Immature natural killer cell (primary cell): Measurements from ENCODE around the gene LYL1. TPM values are rescaled to one million over a fixed set of nuclear protein-coding genes. Genes with fewer than 3 reads are reported as not detected.

ENCODE experiments used
- DNase-seq, 3 donors: peaks; one replicate each; pipeline ENCODE4 v3.0.0; 2022; ENCODE audit warnings: mixed read lengths in 1 of 3
- H3K27ac Mint-ChIP-seq, 6 donors: one replicate each; pipeline ENCODE4 v1.8.0; 2020; ENCODE audit warnings: mixed read lengths in 6 of 6, mild to moderate bottlenecking in 5 of 6, inconsistent platforms in 4 of 6, moderate library complexity in 3 of 6
- H3K27me3 Mint-ChIP-seq, 3 donors: one replicate each; pipeline ENCODE4 v1.8.0; 2020 to 2021; ENCODE audit warnings: low read depth in 3 of 3, mild to moderate bottlenecking in 3 of 3, mixed read lengths in 3 of 3, moderate library complexity in 3 of 3, inconsistent platforms in 1 of 3
- H3K36me3 Mint-ChIP-seq, 3 donors: one replicate each; pipeline ENCODE4 v1.8.0; 2020; ENCODE audit warnings: mixed read lengths in 3 of 3, inconsistent platforms in 2 of 3, mild to moderate bottlenecking in 2 of 3
- H3K4me1 Mint-ChIP-seq, 2 donors: one replicate each; pipeline ENCODE4 v1.8.0; 2020; ENCODE audit warnings: inconsistent platforms in 2 of 2, mild to moderate bottlenecking in 2 of 2, mixed read lengths in 2 of 2, moderate library complexity in 1 of 2
- H3K4me3 Mint-ChIP-seq, 5 donors: one replicate each; pipeline ENCODE4 v1.8.0; 2020; ENCODE audit warnings: mild to moderate bottlenecking in 5 of 5, mixed read lengths in 5 of 5, inconsistent platforms in 3 of 5, moderate library complexity in 3 of 5
- H3K9me3 Mint-ChIP-seq, 6 donors: one replicate each; pipeline ENCODE4 v1.8.0; 2020; ENCODE audit warnings: mild to moderate bottlenecking in 6 of 6, mixed read lengths in 6 of 6, inconsistent platforms in 4 of 6, moderate library complexity in 3 of 6
- polyA plus RNA-seq, 3 donors: library from polyadenylated mRNA; unstranded; fragments of 300-500 nt; fragmentation: Illumina TruSeq; gene quantifications; one replicate each; pipeline ENCODE4 v1.2.3, GENCODE V29; 2021

The LYL1 gene
- polyA plus RNA-seq, 3 donors from 2014 or later = 1.1 to 2.2 (median 2.1) TPM

DNA sequence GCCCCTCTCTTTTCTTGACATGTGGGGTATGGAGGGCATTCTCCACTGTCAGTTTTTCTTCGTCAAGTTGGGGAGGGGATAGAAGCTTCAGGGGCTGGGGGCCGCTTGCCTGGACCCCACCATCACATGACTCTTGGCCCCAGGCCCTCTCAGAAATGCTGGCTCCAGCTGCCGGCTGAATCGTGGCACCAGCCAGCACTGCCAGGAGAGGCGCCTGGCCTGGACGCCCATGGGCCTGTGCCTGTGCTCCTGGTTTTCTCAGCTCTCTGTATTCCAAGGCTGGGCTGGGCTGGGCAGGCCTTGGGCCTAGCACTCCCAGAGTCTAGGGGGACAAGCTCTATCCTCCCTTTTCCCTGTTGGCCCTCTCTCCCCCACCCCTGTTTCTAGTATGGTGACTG is 38.6 kb downstream of the LYL1 start:
- Mint-ChIP-seq H3K27ac (no peak overlapping the region), H3K27me3 (peaks cover 7 to 10% (median 9%) of the 10 kb centered on the region in 3 donors), H3K4me1 (peaks cover 9 to 13% of the 10 kb centered on the region in 2 donors), H3K9me3 (no peaks in the 10 kb centered on the region), H3K4me3 (no peak overlapping the region), H3K36me3 (no peaks in the 10 kb centered on the region)
- no peak for DNase-seq

GRCh38 chr19:13063461-13064091 is 39.1 kb downstream of the LYL1 start:
- no peak for DNase-seq
- H3K4me3 Mint-ChIP-seq = no peak overlapping the region
- H3K36me3 Mint-ChIP-seq = no peaks in the 10 kb centered on the region
- H3K27me3 Mint-ChIP-seq = peaks cover 7 to 10% (median 10%) of the 10 kb centered on the region in 3 donors
- H3K9me3 Mint-ChIP-seq = no peaks in the 10 kb centered on the region
- H3K4me1 Mint-ChIP-seq = peaks cover 9 to 13% of the 10 kb centered on the region in 2 donors
- H3K27ac Mint-ChIP-seq = peak overlapping the region in 1 of 6 donors; percentile 68

DNA sequence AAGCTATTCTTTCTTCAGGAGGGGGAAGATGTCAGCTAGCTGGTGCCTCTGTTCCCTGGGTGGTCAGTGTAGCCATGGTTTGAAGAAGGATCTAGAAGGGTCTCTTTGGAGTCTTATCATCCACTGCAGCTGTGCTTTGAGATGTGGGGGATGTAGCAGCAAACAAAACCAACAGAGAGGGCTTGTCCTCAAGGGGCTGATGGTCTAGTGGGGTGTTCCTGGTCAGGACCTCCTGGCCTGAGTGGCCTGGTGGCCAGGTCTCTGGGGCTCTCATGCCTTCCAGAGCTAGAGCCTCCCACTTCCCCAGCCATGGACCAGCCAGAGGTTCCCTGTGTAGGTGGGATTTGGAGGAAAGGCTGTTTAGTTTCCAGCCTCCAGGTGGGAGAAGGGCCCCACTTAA is 40.3 kb downstream of the LYL1 start:
- Mint-ChIP-seq H3K4me3 (no peak overlapping the region), H3K36me3 (no peaks in the 10 kb centered on the region), H3K27me3 (peaks cover 9 to 10% (median 10%) of the 10 kb centered on the region in 3 donors), H3K4me1 (peaks cover 9 to 13% of the 10 kb centered on the region in 2 donors), H3K27ac (peak overlapping the region in 1 of 6 donors; percentile 45), H3K9me3 (no peaks in the 10 kb centered on the region)
- DNase-seq = no peak

DNA sequence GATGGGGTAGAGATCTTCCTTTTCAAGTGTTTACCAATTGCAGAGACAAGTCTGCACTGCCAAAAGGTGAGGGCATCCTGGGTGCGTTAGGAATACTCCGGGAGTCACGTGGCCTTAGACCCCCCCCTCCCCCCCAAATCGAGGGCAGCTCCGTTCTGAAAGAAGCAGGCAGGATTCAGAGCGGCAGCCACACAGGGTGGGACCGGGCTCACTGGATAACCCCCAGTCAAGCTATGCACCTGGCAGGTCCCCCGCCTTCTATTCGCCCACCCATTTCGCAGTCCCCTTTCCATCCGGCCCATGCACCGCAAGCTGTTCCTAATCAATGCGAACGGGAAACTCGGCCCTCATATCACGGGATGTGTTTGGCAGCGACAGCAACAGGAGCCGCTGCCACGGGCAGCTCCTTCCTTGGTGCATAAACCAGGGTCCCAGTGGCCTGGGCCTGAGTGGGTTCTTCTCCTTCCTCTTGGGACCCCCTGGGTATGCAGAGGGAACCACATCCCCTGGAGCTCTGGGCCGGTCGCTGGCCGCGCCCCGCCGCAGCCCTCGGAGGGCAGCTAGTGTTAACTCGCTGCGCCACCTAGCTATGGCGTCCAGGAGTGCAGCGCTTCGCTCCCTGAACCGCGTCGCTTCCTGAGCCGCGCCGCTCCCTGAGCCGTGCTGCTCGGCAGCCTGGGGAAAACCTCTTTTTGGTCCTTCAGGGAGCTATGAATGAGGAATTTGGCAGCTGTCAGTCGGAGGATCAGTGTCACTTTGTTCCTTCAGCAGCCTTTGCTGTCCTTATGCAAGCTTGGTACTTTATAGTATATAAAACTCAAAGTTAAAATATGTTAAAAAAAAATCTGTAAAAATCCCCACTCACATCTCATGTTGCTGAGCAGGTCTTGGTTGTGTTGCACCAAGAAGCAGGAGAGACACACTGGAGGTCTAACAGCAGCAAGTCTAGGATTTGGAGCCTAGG is 41.4 kb downstream of the LYL1 start:
- Mint-ChIP-seq H3K27me3 (peaks cover 8 to 10% (median 9%) of the 10 kb centered on the region in 3 donors), H3K27ac (peak overlapping the region in 5 of 6 donors; percentile 64 to 79 (median 72)), H3K4me3 (peak overlapping the region; percentile 70 to 80 (median 73)), H3K9me3 (no peaks in the 10 kb centered on the region), H3K4me1 (peaks cover 9 to 13% of the 10 kb centered on the region in 2 donors), H3K36me3 (no peaks in the 10 kb centered on the region)
- DNase-seq = peak; percentile 77 to 79 (median 79)

DNA sequence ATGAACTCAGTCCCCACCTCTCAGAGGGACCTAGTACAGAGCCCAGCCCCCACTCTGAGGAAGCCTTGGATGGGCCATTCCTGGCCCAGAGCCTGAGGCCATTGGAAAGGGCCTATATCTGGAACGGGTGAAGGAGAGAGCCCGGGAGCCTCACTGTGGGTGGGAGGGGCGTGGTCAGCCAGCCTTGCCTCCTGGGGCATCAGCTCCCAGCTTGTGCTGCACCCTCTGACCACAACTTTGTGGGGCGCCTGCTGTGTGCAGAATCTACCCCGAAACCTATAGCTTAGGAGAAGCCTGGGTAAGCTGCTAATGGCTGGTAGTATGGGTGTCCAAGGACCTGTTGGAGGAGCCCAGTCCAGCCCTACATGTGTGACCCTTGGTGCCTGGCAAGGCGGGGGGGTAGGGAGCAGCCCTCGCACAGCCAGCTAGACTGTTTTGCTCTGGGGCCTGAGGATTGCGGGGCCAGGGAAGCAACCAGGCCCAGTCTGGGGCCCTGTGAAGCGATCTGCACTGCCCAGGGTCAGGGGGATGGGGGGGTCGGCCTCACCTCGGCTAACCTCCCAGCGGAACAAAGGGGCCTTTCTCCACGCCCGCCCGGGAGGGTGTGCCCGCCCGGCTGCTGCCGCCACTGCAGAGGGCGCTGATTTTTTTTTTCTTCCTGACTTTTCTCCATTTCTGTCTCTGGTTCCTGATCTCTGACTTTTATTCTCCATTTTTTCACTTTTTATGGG is 42.3 kb downstream of the LYL1 start:
- peak overlapping the region in 3 of 6 donors; percentile 62 to 79 (median 67) for H3K27ac Mint-ChIP-seq
- H3K36me3 Mint-ChIP-seq = no peaks in the 10 kb centered on the region
- DNase-seq = peak; percentile 6 to 16 (median 14)
- H3K4me3 Mint-ChIP-seq = peak overlapping the region in 3 of 5 donors; percentile 70 to 80 (median 71)
- H3K9me3 Mint-ChIP-seq = no peaks in the 10 kb centered on the region
- peaks cover 8 to 10% (median 9%) of the 10 kb centered on the region in 3 donors for H3K27me3 Mint-ChIP-seq
- H3K4me1 Mint-ChIP-seq = peaks cover 9 to 13% of the 10 kb centered on the region in 2 donors

DNA sequence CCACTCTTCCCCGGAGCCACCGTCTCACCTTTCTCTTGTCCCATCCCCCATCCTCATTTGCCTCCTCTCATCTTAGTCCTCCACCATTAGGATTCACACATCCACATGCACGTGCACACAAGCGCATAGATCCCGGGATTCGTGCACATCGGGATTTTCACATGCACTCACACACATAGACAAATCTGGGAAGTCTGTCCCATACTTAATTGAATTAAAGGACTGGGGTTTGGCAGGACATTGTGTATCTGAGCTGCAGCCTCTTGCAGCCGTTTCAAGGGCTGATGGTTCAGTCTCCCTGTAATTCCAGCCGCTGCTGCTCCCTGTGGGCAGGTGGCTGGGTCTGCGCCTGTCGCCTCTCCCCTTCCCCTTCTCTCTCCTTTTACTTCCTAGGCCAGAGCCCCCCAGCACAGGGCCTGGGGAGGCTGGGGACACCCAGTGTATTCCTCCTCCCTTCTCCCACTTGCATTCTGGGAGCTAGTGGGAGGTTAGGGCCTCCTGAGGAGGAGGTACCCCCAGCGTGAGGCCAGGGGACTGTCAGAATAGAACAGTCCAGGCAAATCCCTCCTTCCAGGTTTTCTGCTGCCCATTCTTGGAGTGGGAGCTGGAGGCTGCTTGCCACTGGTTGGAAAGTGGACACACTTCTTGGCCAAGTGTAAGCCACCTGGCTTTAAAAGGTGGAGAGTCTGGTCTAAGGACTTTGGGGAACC is 43.6 kb downstream of the LYL1 start:
- peaks cover 9 to 13% of the 10 kb centered on the region in 2 donors for H3K4me1 Mint-ChIP-seq

DNA sequence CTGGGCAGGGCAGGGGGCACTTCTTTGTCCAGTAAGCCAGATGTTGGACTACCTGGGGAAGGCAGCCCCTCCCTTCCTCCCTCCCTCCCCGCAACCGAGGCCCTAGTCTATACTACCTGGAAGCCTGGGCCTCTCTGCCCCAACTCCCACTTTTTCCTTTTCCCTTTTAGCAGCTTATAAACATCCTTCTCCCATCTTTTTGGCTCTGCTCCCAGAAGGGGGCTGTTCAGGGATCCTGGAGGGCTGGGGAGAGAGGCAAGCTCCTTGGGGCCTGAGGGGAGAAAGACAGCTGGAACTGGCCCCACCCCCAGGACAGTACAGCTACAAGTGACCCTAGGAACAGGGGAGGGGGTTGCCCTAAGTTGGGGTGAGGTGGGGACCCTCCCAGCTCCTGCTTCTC is 44.9 kb downstream of the LYL1 start:
- Mint-ChIP-seq H3K4me3 (no peak overlapping the region), H3K36me3 (no peaks in the 10 kb centered on the region), H3K27me3 (peaks cover 2 to 9% (median 5%) of the 10 kb centered on the region in 3 donors), H3K27ac (no peak overlapping the region), H3K9me3 (no peaks in the 10 kb centered on the region), H3K4me1 (peaks cover 9 to 13% of the 10 kb centered on the region in 2 donors)
- no peak for DNase-seq

More for the DNA sequence above, 43.6 kb downstream of the LYL1 start:
- Mint-ChIP-seq H3K4me3 (peak overlapping the region in 2 of 5 donors; percentile 21 to 60), H3K36me3 (no peaks in the 10 kb centered on the region), H3K27me3 (peaks cover 8 to 10% (median 9%) of the 10 kb centered on the region in 3 donors), H3K27ac (peak overlapping the region in 3 of 6 donors; percentile 40 to 76 (median 43)), H3K9me3 (no peaks in the 10 kb centered on the region)
- DNase-seq = no peak

DNA sequence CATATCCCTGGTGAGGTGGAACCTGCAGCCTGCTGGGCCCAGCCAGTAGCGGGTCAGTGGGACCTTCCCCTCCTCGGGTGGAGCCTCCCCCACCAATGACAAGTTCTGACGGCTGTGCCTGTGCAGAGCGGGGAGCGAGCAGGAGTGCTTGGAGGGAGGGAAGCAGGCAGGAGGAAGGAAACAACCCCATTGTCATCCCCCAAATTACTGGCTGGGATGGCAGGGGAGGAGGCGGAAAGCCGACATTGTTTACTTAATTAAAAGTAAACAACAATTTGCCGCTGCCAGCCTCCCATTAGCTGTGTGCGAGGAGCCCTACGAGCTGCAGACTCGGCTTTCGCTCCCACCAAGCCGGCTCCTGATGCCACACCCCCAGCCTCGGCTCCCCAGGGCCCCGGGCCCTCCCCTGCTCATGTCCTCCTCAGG is 45.5 kb downstream of the LYL1 start:
- Mint-ChIP-seq H3K27me3 (peaks cover 2 to 9% (median 5%) of the 10 kb centered on the region in 3 donors), H3K9me3 (no peaks in the 10 kb centered on the region), H3K4me3 (no peak overlapping the region), H3K36me3 (no peaks in the 10 kb centered on the region), H3K4me1 (peaks cover 9 to 13% of the 10 kb centered on the region in 2 donors), H3K27ac (no peak overlapping the region)
- DNase-seq = no peak

GRCh38 chr19:13056052-13056660 is 46.5 kb downstream of the LYL1 start:
- H3K4me1 Mint-ChIP-seq = peaks cover 7 to 14% of the 10 kb centered on the region in 2 donors
- H3K9me3 Mint-ChIP-seq = no peaks in the 10 kb centered on the region
- no peak for DNase-seq
- peaks cover 2 to 7% (median 3%) of the 10 kb centered on the region in 3 donors for H3K27me3 Mint-ChIP-seq
- H3K36me3 Mint-ChIP-seq = no peaks in the 10 kb centered on the region
- H3K4me3 Mint-ChIP-seq = no peak overlapping the region
- H3K27ac Mint-ChIP-seq = peak overlapping the region in 1 of 6 donors; percentile 36

GRCh38 chr19:13055213-13056051 is 47.2 kb downstream of the LYL1 start:
- Mint-ChIP-seq H3K4me1 (peaks cover 2 to 7% of the 10 kb centered on the region in 2 donors), H3K4me3 (no peak overlapping the region), H3K27ac (peak overlapping the region in 1 of 6 donors; percentile 36), H3K27me3 (peaks cover 2 to 7% (median 6%) of the 10 kb centered on the region in 3 donors), H3K9me3 (no peaks in the 10 kb centered on the region), H3K36me3 (peaks cover 0 to under 1% (median 0%) of the 10 kb centered on the region in 3 donors)
- DNase-seq = no peak

DNA sequence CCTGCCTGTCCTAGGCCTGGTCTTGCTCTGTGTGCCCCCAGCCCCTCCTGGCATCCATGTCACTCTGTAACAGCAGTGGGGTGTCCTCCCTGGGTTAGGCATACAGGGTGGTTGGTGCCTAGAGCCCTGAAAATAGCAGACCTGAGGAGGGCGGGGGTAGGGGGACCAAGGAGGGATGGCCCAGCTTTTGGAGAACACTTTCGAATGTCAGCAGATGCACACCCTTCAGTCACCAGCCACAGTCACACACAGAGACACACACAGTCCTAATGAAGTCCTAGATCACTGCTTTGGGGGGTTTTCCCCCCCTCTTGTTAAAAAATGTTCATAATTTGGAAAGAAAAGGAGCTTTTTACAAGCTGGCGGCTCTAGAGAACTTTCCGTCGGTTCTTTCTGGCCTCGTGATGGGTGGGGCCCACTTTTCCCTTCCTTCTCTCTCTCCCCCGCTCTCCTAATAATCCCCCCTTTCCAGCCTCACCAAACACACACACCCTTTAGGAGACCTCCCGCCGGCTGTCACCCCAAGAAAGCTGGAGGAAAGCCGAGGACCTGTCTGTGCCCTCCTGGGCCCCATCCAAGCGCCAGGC is 47.9 kb downstream of the LYL1 start:
- Mint-ChIP-seq H3K36me3 (peaks cover 0 to 4% (median 0%) of the 10 kb centered on the region in 3 donors), H3K27ac (peak overlapping the region in 1 of 6 donors; percentile 26), H3K4me3 (no peak overlapping the region), H3K27me3 (peaks cover 4 to 9% (median 7%) of the 10 kb centered on the region in 3 donors), H3K4me1 (peaks cover 2 to 7% of the 10 kb centered on the region in 2 donors), H3K9me3 (no peaks in the 10 kb centered on the region)
- DNase-seq = no peak
